Immature natural killer cell (primary cell): ENCODE measurements around the gene SPATA2L. TPM values are rescaled to one million over a fixed set of nuclear protein-coding genes. Genes with fewer than 3 reads are reported as not detected.
A peak's percentile ranks its signal among the peaks of the same experiment; 100 is the strongest.

Experiments used
- DNase-seq, 3 donors: peaks; one replicate each; pipeline ENCODE4 v3.0.0; 2022; ENCODE audit warnings: mixed read lengths in 1 of 3
- H3K27ac Mint-ChIP-seq, 6 donors: one replicate each; pipeline ENCODE4 v1.8.0; 2020; ENCODE audit warnings: mixed read lengths in 6 of 6, mild to moderate bottlenecking in 5 of 6, inconsistent platforms in 4 of 6, moderate library complexity in 3 of 6
- H3K27me3 Mint-ChIP-seq, 3 donors: one replicate each; pipeline ENCODE4 v1.8.0; 2020 to 2021; ENCODE audit warnings: low read depth in 3 of 3, mild to moderate bottlenecking in 3 of 3, mixed read lengths in 3 of 3, moderate library complexity in 3 of 3, inconsistent platforms in 1 of 3
- H3K36me3 Mint-ChIP-seq, 3 donors: one replicate each; pipeline ENCODE4 v1.8.0; 2020; ENCODE audit warnings: mixed read lengths in 3 of 3, inconsistent platforms in 2 of 3, mild to moderate bottlenecking in 2 of 3
- H3K4me1 Mint-ChIP-seq, 2 donors: one replicate each; pipeline ENCODE4 v1.8.0; 2020; ENCODE audit warnings: inconsistent platforms in 2 of 2, mild to moderate bottlenecking in 2 of 2, mixed read lengths in 2 of 2, moderate library complexity in 1 of 2
- H3K4me3 Mint-ChIP-seq, 5 donors: one replicate each; pipeline ENCODE4 v1.8.0; 2020; ENCODE audit warnings: mild to moderate bottlenecking in 5 of 5, mixed read lengths in 5 of 5, inconsistent platforms in 3 of 5, moderate library complexity in 3 of 5
- H3K9me3 Mint-ChIP-seq, 6 donors: one replicate each; pipeline ENCODE4 v1.8.0; 2020; ENCODE audit warnings: mild to moderate bottlenecking in 6 of 6, mixed read lengths in 6 of 6, inconsistent platforms in 4 of 6, moderate library complexity in 3 of 6
- polyA plus RNA-seq, 3 donors: library from polyadenylated mRNA; unstranded; fragments of 300-500 nt; fragmentation: Illumina TruSeq; gene quantifications; one replicate each; pipeline ENCODE4 v1.2.3, GENCODE V29; 2021

The SPATA2L gene
- polyA plus RNA-seq, result 10 to 100 TPM in 2 of 3 donors, 1 to 10 TPM in 1; 4.7 to 14.5 (median 13.4) TPM

- Mint-ChIP-seq H3K4me1 (peaks cover 24 to 34% of the 10 kb centered on the region in 2 donors), H3K27ac (peak within 1 kb of the TSS; percentile 82 to 92 (median 87)), H3K9me3 (no peaks in the 10 kb centered on the region), H3K36me3 (no peaks in the 10 kb centered on the region), H3K4me3 (peak within 1 kb of the TSS; percentile 67 to 84 (median 79)), H3K27me3 (peaks cover 3 to 17% (median 7%) of the 10 kb centered on the region in 3 donors)
- DNase-seq, result peak; percentile 97 to 98 (median 98)
These were observed at the start of gene SPATA2L for GRCh38 chr16:89701425-89702406. Gene SPATA2L (minus strand): TSS chr16:89701705. CDS start chr16:89701232, 473 bp downstream.

DNA sequence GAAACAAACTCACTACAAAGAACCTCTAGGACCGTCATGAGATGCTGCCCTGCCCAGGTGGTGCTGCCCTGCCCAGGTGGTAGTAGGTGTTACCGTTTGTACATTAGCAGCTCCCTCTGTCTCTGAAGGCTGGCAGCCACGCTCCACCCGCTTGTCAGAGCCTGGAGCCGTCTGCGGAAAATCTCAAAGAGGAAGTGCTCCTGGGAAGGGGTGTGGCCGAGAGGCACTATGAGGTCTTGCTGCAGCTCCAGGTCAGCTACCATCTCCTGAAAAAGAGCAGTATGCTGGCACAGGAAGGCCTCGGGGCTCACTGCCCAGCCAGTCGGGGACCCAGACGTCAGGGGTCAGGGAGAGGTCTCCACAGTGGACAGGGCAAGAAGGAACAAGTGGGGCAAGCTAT lies 48.1 kb upstream of the SPATA2L start:
- H3K4me1 Mint-ChIP-seq, result peaks cover 9 to 20% of the 10 kb centered on the region in 2 donors
- peak overlapping the region in 3 of 6 donors; percentile 19 to 74 (median 57) for H3K27ac Mint-ChIP-seq
- H3K4me3 Mint-ChIP-seq, result no peak overlapping the region
- H3K9me3 Mint-ChIP-seq, result no peaks in the 10 kb centered on the region
- peaks cover 4 to 12% (median 12%) of the 10 kb centered on the region in 3 donors for H3K36me3 Mint-ChIP-seq
- H3K27me3 Mint-ChIP-seq, result peaks cover 0 to 3% (median 2%) of the 10 kb centered on the region in 3 donors
- no peak for DNase-seq

DNA sequence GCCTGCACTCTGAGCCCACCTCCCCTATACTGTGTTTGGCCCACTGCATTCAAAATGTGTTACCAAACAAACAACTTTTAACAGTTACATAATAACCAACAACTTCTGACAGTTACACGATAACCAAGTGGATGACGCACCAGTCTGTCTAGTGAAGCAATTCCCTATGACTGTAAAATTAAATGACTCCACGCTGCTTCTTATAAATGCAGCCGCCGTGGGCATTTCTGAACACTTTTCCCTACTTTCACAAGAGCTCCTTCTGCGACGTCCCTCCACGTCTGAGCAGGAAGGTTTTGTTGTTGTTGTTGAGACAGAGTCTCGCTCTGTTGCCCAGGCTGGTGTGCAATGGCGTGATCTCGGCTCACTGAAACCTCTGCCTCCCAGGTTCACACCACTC lies 47.4 kb upstream of the SPATA2L start:
- Mint-ChIP-seq H3K36me3 (peaks cover 4 to 12% (median 10%) of the 10 kb centered on the region in 3 donors), H3K9me3 (no peaks in the 10 kb centered on the region), H3K27me3 (peaks cover 0 to 3% (median 2%) of the 10 kb centered on the region in 3 donors), H3K27ac (no peak overlapping the region), H3K4me3 (no peak overlapping the region), H3K4me1 (peaks cover 8 to 15% of the 10 kb centered on the region in 2 donors)
- no peak for DNase-seq

DNA sequence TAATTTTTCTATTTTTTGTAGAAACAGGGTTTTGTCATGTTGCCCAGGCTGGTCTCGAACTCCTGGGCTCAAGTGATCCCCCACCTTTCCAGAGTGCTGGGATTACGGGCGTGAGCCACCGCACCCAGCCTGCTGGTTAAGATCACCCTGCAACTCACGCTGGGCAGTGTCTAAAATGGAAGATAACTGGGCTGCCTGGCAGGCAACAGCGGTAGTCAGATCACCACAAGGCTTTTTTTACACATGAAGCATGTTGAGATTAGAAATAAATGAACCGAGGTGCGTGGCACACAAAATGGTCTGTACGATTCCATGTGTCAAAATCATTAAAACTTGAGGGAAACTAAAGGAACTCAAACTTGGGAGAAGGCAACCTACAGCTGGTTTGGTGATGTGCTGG lies 46.6 kb upstream of the SPATA2L start:
- Mint-ChIP-seq H3K4me1 (peaks cover 10 to 14% of the 10 kb centered on the region in 2 donors), H3K27ac (no peak overlapping the region), H3K27me3 (peaks cover 0 to 3% (median 2%) of the 10 kb centered on the region in 3 donors), H3K9me3 (no peaks in the 10 kb centered on the region), H3K36me3 (peaks cover 4 to 12% (median 10%) of the 10 kb centered on the region in 3 donors), H3K4me3 (no peak overlapping the region)
- no peak for DNase-seq

- H3K27ac Mint-ChIP-seq, result no peak overlapping the region
- peaks cover 2 to 4% (median 2%) of the 10 kb centered on the region in 3 donors for H3K27me3 Mint-ChIP-seq
- H3K9me3 Mint-ChIP-seq, result no peaks in the 10 kb centered on the region
- no peak overlapping the region for H3K4me3 Mint-ChIP-seq
- H3K36me3 Mint-ChIP-seq, result peaks cover 4 to 10% (median 10%) of the 10 kb centered on the region in 3 donors
- peaks cover 10 to 20% of the 10 kb centered on the region in 2 donors for H3K4me1 Mint-ChIP-seq
- no peak for DNase-seq
These were observed 44.5 kb upstream of the SPATA2L start for GRCh38 chr16:89746043-89746442.

DNA sequence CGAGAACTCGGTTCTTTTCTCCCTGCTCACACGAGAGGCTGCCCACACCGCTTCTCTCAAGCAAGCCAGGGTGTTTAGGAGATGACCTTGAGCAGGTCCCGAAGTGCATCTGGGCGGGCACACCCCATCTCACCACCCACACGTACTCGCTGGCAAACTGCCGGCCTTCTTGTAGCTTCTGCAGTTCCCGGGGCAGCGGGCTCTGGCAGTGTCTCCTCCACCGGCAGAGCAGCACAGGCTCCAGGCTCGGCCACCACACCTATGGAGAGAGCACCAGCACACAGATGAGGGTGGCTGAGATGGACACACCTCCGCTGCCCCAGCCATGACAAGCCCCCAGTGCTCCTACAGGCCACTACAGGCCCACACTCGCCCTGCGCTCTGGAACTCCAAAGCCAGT lies 43.3 kb upstream of the SPATA2L start:
- peaks cover 4 to 14% (median 10%) of the 10 kb centered on the region in 3 donors for H3K36me3 Mint-ChIP-seq
- H3K9me3 Mint-ChIP-seq, result no peaks in the 10 kb centered on the region
- H3K27ac Mint-ChIP-seq, result peak overlapping the region in 5 of 6 donors; percentile 16 to 71 (median 40)
- peaks cover 2 to 9% (median 4%) of the 10 kb centered on the region in 3 donors for H3K27me3 Mint-ChIP-seq
- H3K4me1 Mint-ChIP-seq, result peaks cover 12 to 21% of the 10 kb centered on the region in 2 donors
- no peak overlapping the region for H3K4me3 Mint-ChIP-seq
- no peak for DNase-seq

DNA sequence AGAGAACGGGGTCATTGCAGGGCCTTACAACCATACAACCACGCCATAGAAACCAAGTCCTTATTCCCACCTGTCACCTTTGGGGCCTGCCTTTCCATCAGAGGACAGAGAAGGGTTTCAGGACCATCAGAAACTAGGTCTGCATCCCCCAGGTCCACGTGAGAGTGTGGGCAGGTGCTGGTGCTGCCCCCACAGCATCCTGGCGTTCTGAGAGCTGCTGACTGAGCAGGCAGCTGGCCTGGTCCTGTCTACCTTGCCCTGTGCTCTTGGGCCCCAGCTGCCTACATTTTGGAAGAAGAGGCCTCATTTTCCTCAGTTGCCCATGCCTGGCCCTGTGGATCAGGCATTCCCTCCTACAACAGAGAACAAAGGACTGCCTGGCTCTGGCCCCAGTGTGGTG lies 41.4 kb upstream of the SPATA2L start:
- no peak for DNase-seq
- peak overlapping the region; percentile 29 to 83 (median 76) for H3K27ac Mint-ChIP-seq
- no peak overlapping the region for H3K4me3 Mint-ChIP-seq
- H3K36me3 Mint-ChIP-seq, result peaks cover 5 to 29% (median 7%) of the 10 kb centered on the region in 3 donors
- H3K9me3 Mint-ChIP-seq, result no peaks in the 10 kb centered on the region
- H3K4me1 Mint-ChIP-seq, result peaks cover 31 to 36% of the 10 kb centered on the region in 2 donors
- peaks cover 8 to 13% (median 10%) of the 10 kb centered on the region in 3 donors for H3K27me3 Mint-ChIP-seq

- no peak overlapping the region for H3K4me3 Mint-ChIP-seq
- peaks cover 45 to 51% of the 10 kb centered on the region in 2 donors for H3K4me1 Mint-ChIP-seq
- peak overlapping the region; percentile 22 to 76 (median 46) for H3K27ac Mint-ChIP-seq
These were observed 40.0 kb upstream of the SPATA2L start for GRCh38 chr16:89741342-89742014.

DNA sequence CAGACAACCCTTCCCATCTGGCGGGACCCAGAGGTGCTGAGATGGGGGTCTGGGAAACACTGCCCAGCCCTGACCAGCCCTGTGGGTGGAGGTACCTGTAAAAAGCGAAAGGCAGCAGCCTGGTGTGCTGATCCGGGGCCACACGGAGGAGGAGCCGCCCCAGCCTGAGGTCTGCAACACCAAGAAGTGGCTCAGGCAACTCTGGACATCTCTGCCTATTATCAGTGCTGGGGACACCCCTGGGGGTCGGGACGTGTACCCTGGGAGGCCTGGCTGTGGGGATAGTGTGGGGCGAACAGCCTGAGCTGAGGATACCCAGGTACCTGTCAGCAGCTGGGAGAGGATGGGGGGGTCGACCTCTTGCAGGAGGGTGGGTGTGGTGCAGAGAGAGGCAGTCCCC lies 37.9 kb upstream of the SPATA2L start:
- Mint-ChIP-seq H3K36me3 (peaks cover 15 to 45% (median 16%) of the 10 kb centered on the region in 3 donors), H3K4me3 (no peak overlapping the region), H3K9me3 (no peaks in the 10 kb centered on the region), H3K27ac (peak overlapping the region in 5 of 6 donors; percentile 23 to 89 (median 60)), H3K27me3 (peaks cover 18 to 27% (median 25%) of the 10 kb centered on the region in 3 donors), H3K4me1 (peaks cover 58 to 63% of the 10 kb centered on the region in 2 donors)
- DNase-seq, result no peak

More at GRCh38 chr16:89741342-89742014, 40.0 kb upstream of the SPATA2L start:
- Mint-ChIP-seq H3K36me3 (peaks cover 12 to 38% (median 12%) of the 10 kb centered on the region in 3 donors), H3K27me3 (peaks cover 15 to 25% (median 19%) of the 10 kb centered on the region in 3 donors), H3K9me3 (no peaks in the 10 kb centered on the region)
- DNase-seq, result no peak

DNA sequence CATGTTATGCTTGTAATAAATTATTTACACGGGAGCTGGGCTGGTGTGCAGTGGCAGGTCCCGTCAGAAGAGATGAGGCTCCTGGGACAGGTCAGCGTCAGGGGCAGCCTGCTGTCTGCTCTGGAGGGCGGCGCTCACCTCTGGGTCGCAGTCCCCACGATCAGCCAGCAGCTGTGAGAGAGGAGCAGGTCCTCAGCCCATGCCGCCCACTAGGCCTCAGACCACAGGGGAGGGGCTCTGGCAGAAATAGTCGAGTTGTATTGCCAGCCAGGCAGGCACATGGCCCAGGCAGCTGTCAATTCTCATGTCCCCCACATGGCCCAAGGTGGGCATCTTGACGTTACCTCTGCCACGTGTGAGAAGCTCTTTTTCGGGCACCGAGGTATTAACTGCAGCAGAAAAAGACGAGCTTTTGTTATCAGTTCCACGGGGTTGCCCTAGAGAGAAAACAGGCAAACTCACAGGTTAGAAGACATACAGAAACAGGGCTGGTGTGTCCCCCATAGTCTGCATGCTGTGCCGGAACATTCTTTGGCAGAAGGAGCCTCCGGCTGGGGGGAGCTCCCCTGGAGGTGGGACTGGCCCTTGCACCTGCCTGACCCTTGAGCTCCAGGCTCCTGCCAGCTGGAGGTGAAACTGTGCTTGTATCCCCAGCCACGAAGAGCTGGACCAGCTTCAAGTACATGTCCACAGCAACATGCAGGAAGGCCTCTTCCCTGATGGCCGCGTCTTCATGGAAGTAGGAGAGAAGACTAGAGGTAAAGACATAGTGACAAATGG lies 37.2 kb upstream of the SPATA2L start:
- H3K4me1 Mint-ChIP-seq, result peaks cover 60 to 67% of the 10 kb centered on the region in 2 donors
- H3K27me3 Mint-ChIP-seq, result peaks cover 18 to 27% (median 25%) of the 10 kb centered on the region in 3 donors
- peaks cover 16 to 51% (median 17%) of the 10 kb centered on the region in 3 donors for H3K36me3 Mint-ChIP-seq
- no peaks in the 10 kb centered on the region for H3K9me3 Mint-ChIP-seq
- no peak for DNase-seq
- H3K4me3 Mint-ChIP-seq, result no peak overlapping the region
- H3K27ac Mint-ChIP-seq, result peak overlapping the region; percentile 23 to 95 (median 90)

DNA sequence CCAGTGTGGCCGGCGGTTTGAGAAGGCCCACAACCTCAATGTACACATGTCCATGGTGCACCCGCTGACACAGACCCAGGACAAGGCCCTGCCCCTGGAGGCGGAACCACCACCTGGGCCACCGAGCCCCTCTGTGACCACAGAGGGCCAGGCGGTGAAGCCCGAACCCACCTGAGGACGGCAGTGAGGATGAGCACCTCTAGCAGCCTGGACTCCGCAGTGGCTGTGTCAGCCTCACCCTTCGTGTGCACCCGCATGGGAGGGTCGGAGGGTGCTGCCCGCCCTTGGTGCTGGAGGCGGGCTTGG lies 36.5 kb upstream of the SPATA2L start:
- Mint-ChIP-seq H3K36me3 (peaks cover 17 to 55% (median 18%) of the 10 kb centered on the region in 3 donors), H3K4me1 (peaks cover 60 to 65% of the 10 kb centered on the region in 2 donors), H3K27ac (peak overlapping the region; percentile 81 to 95 (median 90)), H3K27me3 (peaks cover 22 to 32% (median 25%) of the 10 kb centered on the region in 3 donors), H3K9me3 (no peaks in the 10 kb centered on the region), H3K4me3 (peak overlapping the region; percentile 57 to 79 (median 72))
- DNase-seq, result no peak

DNA sequence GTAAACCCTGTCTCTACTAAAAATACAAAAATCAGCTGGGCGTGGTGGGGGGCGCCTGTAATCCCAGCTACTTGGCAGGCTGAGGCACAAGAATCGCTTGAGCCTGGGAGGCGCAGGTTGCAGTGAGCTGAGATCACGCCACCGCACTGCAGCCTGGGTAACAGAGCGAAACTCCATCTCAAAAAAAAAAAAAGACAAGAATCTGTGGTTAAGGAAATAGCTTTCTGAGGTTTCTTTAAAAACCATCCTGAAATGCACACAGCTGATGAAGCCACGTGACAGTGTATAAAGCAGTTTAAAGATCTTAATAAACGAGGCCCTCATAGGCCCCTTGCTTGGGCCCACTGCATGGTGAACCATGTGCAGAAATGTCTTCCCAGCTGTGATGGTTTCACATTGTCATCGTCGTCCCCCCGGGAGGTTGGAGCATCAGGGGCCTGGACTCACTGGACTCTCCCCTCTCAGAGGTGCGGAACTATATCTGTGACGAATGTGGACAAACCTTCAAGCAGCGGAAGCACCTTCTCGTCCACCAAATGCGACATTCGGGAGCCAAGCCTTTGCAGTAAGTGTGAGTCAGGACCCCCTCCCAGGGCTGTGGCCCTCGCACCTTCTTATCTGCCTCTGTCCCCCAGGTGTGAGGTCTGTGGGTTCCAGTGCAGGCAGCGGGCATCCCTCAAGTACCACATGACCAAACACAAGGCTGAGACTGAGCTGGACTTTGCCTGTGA lies 36.0 kb upstream of the SPATA2L start:
- Mint-ChIP-seq H3K27me3 (peaks cover 25 to 36% (median 25%) of the 10 kb centered on the region in 3 donors), H3K27ac (peak overlapping the region; percentile 81 to 95 (median 90)), H3K4me3 (peak overlapping the region; percentile 57 to 79 (median 72)), H3K4me1 (peaks cover 60 to 65% of the 10 kb centered on the region in 2 donors), H3K36me3 (peaks cover 17 to 57% (median 22%) of the 10 kb centered on the region in 3 donors), H3K9me3 (no peaks in the 10 kb centered on the region)
- peak; percentile 68 to 80 (median 75) for DNase-seq
